Astrocyte of the cerebellum (primary cell): Measurements from ENCODE around the gene APPL2.

Source experiments
- DNase-seq: peaks from one replicate; pipeline ENCODE4 v3.0.0-alpha.2; 2011; ENCODE audit warnings: low read depth
- H3K4me3 ChIP-seq: 2 replicates; pipeline ENCODE4 v1.5.1; 2011; ENCODE audit warnings: mild to moderate bottlenecking, low read depth, low read length, moderate library complexity
- in situ Hi-C: cut with HindIII; loops from 2 replicates; pipeline ENCODE4 v1.10.0; 2017; ENCODE audit warnings: low sequenced_read_pairs
- TF ChIP-seq, protein P1 (sequence below): IDR thresholded peaks from 2 replicates; pipeline ENCODE4 v1.5.1; 2012; ENCODE audit warnings: low read length, low read depth, moderate library complexity, mild to moderate bottlenecking; ENCODE audit errors: missing control alignments

Gene APPL2

GRCh38 chr12:105278043-105278697 lies 42.2 kb upstream of the APPL2 start:
- H3K4me3 ChIP-seq: no peak overlapping the region
- in situ Hi-C loops: no loop called here
- no peak for DNase-seq
- TF ChIP-seq, protein P1, sequence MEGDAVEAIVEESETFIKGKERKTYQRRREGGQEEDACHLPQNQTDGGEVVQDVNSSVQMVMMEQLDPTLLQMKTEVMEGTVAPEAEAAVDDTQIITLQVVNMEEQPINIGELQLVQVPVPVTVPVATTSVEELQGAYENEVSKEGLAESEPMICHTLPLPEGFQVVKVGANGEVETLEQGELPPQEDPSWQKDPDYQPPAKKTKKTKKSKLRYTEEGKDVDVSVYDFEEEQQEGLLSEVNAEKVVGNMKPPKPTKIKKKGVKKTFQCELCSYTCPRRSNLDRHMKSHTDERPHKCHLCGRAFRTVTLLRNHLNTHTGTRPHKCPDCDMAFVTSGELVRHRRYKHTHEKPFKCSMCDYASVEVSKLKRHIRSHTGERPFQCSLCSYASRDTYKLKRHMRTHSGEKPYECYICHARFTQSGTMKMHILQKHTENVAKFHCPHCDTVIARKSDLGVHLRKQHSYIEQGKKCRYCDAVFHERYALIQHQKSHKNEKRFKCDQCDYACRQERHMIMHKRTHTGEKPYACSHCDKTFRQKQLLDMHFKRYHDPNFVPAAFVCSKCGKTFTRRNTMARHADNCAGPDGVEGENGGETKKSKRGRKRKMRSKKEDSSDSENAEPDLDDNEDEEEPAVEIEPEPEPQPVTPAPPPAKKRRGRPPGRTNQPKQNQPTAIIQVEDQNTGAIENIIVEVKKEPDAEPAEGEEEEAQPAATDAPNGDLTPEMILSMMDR: peak; percentile 20

DNA sequence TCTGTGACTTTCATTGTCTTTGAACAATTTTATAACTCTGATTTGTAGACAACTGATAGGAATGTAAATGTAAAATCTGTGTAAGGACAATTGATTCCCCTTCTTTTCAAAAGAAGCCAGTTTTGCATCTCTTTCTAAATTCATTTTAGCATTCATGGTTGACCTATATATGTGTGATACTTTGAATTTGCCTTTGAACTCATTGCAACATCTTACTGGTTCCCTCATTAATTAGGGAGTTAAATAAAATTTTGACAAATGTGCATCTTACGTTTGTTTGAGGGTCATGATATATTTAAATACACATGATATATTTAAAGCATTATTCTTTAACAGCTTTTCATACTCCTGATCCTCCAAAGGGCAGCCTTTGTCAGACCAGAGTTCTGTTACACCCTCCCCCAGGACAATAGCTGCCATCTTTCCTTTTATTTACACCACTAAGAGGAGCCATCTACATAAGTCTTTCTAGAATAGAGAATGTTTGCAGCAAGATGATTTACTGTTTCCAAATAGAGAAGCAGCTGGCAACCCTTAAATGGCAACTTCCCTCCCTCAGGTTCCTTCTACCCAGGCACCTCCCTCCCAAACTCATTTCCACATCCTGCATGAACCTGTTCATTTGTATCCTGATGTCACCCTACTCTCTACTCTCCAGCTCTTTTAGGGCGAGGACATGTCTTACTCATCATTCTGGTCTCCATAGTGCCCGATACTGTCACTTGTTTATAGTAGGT lies 40.2 kb upstream of the APPL2 start:
- in situ Hi-C loops: no loop called here
- no peak overlapping the region for H3K4me3 ChIP-seq
- TF ChIP-seq, protein P1: no peak
- no peak for DNase-seq

DNA sequence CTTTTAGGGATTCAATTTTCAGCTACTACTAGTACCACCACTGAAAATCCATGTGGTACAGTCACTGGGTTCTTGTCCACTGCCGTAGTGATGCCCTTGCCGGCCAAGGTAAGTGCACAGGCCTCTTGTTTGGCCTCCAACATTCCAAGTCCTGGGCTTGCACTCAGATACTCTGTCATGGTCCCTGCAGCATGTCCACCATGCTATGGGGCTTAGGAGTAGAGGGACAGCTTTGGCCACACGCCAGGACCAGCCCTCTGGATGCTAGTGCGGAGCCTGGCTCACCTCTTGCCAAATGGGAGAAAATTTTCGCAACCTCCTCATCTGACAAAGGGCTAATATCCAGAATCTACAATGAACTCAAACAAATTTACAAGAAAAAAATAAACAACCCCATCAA lies 38.6 kb upstream of the APPL2 start:
- no peak overlapping the region for H3K4me3 ChIP-seq
- DNase-seq: no peak
- in situ Hi-C loops: no loop called here
- TF ChIP-seq, protein P1: no peak

DNA sequence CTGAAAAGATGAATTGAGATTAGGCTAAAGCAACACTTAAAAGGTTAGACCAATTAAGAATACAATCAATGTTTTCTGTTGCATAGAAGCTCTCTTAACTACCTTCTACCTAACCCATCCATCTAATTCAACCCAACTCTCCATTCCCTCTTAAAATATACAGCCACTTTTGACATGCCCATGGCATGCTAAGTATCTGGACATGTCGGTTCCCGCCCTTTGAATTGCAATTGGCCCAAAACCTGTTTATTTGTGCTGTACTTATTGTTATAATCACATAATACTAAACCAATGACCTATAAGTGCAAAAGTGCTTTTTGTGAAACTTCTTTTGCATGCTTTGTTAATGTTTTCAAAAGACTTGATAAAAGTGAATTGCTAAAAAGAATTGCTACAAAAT lies 37.6 kb upstream of the APPL2 start:
- H3K4me3 ChIP-seq: no peak overlapping the region
- in situ Hi-C loops: no loop called here
- no peak for DNase-seq
- TF ChIP-seq, protein P1: no peak

- in situ Hi-C loops: no loop called here
- TF ChIP-seq, protein P1: no peak
- no peak overlapping the region for H3K4me3 ChIP-seq
- no peak for DNase-seq
Observed at GRCh38 chr12:105272814-105273416, 36.9 kb upstream of the APPL2 start.

GRCh38 chr12:105272152-105272551 lies 36.2 kb upstream of the APPL2 start:
- no peak for DNase-seq
- in situ Hi-C loops: no loop called here
- no peak overlapping the region for H3K4me3 ChIP-seq
- TF ChIP-seq, protein P1: no peak
